DOHH2 (cell line): ENCODE results near the gene CYS1.
A peak's percentile ranks its signal among the peaks of the same experiment; 100 is the strongest.

Experiments
- H3F3A ChIP-seq: fragments of 200-600 bp; sonication (generic), shearing (Covaris generic); 2 replicates; pipeline ENCODE4 v1.6.0; 2016; ENCODE audit warnings: antibody characterized with exemption, mild to moderate bottlenecking; ENCODE audit not compliant: control insufficient read depth, insufficient read depth
- H3K27ac ChIP-seq: fragments of 200-600 bp; sonication (generic); 2 replicates; pipeline ENCODE4 v1.5.1; 2014; ENCODE audit warnings: low read depth, mild to moderate bottlenecking, low read length, moderate library complexity
- H3K27me3 ChIP-seq: fragments of 200-600 bp; sonication (generic); 2 replicates; pipeline ENCODE4 v1.6.1; 2014; ENCODE audit warnings: mild to moderate bottlenecking, low read length, mixed read lengths; ENCODE audit not compliant: control insufficient read depth
- H3K36me3 ChIP-seq: fragments of 200-600 bp; sonication (generic); 2 replicates; pipeline ENCODE4 v1.6.1; 2014; ENCODE audit warnings: mild to moderate bottlenecking, low read length, moderate library complexity, mixed read lengths; ENCODE audit not compliant: control insufficient read depth
- H3K4me1 ChIP-seq: fragments of 200-600 bp; sonication (generic); 2 replicates; pipeline ENCODE4 v1.6.1; 2014; ENCODE audit warnings: mild to moderate bottlenecking, low read length, mixed read lengths; ENCODE audit not compliant: control insufficient read depth
- H3K4me2 ChIP-seq: fragments of 200-600 bp; sonication (generic); 2 replicates; pipeline ENCODE4 v1.6.0; 2014; ENCODE audit warnings: mild to moderate bottlenecking, low read length, moderate library complexity
- H3K4me3 ChIP-seq: fragments of 200-600 bp; sonication (generic); 2 replicates; pipeline ENCODE4 v1.5.1; 2014; ENCODE audit warnings: mild to moderate bottlenecking, low read length, mixed read lengths
- H3K79me2 ChIP-seq: fragments of 200-600 bp; sonication (generic); 2 replicates; pipeline ENCODE4 v1.6.1; 2014; ENCODE audit warnings: mild to moderate bottlenecking, low read length, mixed read lengths; ENCODE audit not compliant: control insufficient read depth
- H3K9me2 ChIP-seq: fragments of 200-600 bp; sonication (generic); replicated peaks from 2 replicates; pipeline ENCODE4 v1.6.1; 2014; ENCODE audit warnings: mild to moderate bottlenecking, low read length, mixed read lengths; ENCODE audit not compliant: control insufficient read depth
- H3K9me3 ChIP-seq: fragments of 200-600 bp; sonication (generic); 2 replicates; pipeline ENCODE4 v1.6.1; 2014; ENCODE audit warnings: antibody characterized with exemption, low read length, mixed read lengths; ENCODE audit not compliant: control insufficient read depth, insufficient read depth
- H4K20me1 ChIP-seq: fragments of 200-600 bp; sonication (generic); 2 replicates; pipeline ENCODE4 v1.6.0; 2014; ENCODE audit warnings: low read depth, mild to moderate bottlenecking, antibody characterized with exemption, low read length, moderate library complexity; ENCODE audit not compliant: control insufficient read depth, insufficient read depth
- CTCF ChIP-seq: fragments of 200-600 bp; sonication (generic); IDR thresholded peaks from one replicate; pipeline ENCODE4 v1.5.1; 2014; ENCODE audit warnings: antibody characterized with exemption, mild to moderate bottlenecking, low read depth, low read length; ENCODE audit not compliant: poor library complexity, severe bottlenecking
- EZH2phosphoT487 ChIP-seq: fragments of 200-600 bp; sonication (generic); IDR thresholded peaks from 2 replicates; pipeline ENCODE4 v1.6.1; 2017; ENCODE audit warnings: borderline replicate concordance, mild to moderate bottlenecking, antibody characterized with exemption, low read length, moderate library complexity, mixed read lengths

The CYS1 gene

GRCh38 chr2:10048501-10049171, 31.6 kb downstream of the CYS1 start:
- Histone ChIP-seq H3F3A (no peaks in the 10 kb centered on the region), H3K27me3 (peaks cover 1% of the 10 kb centered on the region; the same call in 1 of the 2 replicates), H3K36me3 (no peaks in the 10 kb centered on the region), H3K79me2 (no peaks in the 10 kb centered on the region), H3K4me2 (no peak overlapping the region), H3K27ac (no peak overlapping the region), H3K4me1 (no peaks in the 10 kb centered on the region), H3K4me3 (no peak overlapping the region), H3K9me3 (no peaks in the 10 kb centered on the region), H3K9me2 (no peaks in the 10 kb centered on the region), H4K20me1 (no peaks in the 10 kb centered on the region)
- TF ChIP-seq CTCF (peak; percentile 57), EZH2phosphoT487 (no peak)

DNA sequence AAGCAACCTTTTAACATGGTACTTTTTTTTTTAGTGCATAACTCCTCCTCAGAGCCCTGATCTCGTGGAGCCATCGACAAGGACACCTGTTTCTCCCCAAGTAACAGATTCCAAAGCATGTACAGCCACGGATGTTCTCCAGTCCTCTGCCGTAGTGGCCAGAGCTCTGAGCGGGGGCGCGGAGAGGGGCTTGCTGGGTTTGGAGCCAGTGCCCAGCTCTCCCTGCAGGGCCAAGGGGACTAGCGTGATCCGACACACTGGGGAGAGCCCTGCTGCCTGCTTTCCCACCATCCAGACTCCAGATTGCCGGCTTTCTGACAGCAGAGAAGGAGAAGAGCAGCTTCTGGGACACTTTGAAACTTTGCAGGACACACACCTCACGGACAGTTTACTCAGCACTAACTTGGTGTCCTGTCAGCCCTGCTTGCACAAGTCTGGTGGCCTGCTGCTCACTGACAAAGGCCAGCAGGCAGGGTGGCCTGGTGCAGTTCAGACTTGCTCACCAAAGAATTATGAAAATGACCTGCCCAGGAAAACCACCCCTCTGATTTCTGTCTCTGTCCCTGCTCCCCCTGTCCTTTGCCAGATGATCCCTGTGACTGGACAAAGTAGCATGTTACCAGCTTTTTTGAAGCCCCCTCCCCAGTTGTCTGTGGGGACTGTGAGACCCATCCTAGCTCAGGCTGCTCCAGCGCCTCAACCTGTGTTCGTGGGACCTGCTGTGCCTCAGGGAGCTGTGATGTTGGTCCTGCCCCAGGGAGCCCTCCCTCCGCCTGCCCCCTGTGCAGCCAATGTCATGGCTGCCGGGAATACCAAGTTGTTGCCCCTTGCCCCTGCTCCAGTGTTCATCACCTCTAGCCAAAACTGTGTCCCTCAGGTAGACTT, 32.4 kb downstream of the CYS1 start:
- Histone ChIP-seq H4K20me1 (no peaks in the 10 kb centered on the region), H3K4me3 (no peak overlapping the region), H3K27me3 (no peaks in the 10 kb centered on the region), H3K27ac (no peak overlapping the region), H3K4me2 (no peak overlapping the region), H3K9me2 (no peaks in the 10 kb centered on the region), H3K4me1 (no peaks in the 10 kb centered on the region), H3K79me2 (no peaks in the 10 kb centered on the region), H3K9me3 (no peaks in the 10 kb centered on the region), H3F3A (no peaks in the 10 kb centered on the region), H3K36me3 (no peaks in the 10 kb centered on the region)
- TF ChIP-seq CTCF (no peak), EZH2phosphoT487 (no peak)

DNA sequence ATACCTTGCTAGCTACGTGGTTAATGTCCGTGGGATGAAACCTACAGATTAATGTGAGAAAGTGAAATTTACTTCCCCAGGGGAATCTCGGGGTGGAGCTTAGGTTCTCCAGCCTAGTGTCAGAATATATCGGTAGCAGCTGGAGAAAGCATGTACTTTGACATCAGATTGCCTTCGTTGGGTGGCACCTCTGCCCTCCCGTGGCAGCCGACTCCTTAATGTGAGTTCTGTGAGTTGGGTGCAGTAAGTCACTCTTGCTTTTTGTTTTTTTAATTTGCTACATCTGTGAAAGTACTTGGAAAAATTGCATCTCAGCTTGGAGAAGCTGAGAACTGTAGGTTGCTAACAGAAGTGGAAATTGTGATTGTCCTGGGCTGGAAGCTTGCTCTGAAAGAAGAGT, 33.3 kb downstream of the CYS1 start:
- Histone ChIP-seq H4K20me1 (no peaks in the 10 kb centered on the region), H3F3A (no peaks in the 10 kb centered on the region), H3K9me2 (no peaks in the 10 kb centered on the region), H3K27me3 (no peaks in the 10 kb centered on the region), H3K79me2 (no peaks in the 10 kb centered on the region), H3K27ac (no peak overlapping the region), H3K36me3 (no peaks in the 10 kb centered on the region), H3K4me3 (no peak overlapping the region), H3K4me1 (no peaks in the 10 kb centered on the region), H3K4me2 (no peak overlapping the region), H3K9me3 (no peaks in the 10 kb centered on the region)
- TF ChIP-seq EZH2phosphoT487 (no peak), CTCF (no peak)
